ENCODE measurements around the gene NAALADL2. TPM values are rescaled to one million over a fixed set of nuclear protein-coding genes. Genes with fewer than 3 reads are reported as not detected.

The NAALADL2 gene
- total and polyA plus RNA-seq, 8 donors = 0.76 to 15.4 (median 7.9) TPM

- 44 to 51% methylated on average over 2 of the region's 2 CpGs for WGBS, 2 donors
- no peaks in the 10 kb centered on the region for H3K27me3 ChIP-seq
- no peak for TF ChIP-seq CTCF (IDR thresholded peaks at IDR 0.05)
- no peak overlapping the region for H3K4me3 ChIP-seq
- peaks cover 0 to 3% (median 0%) of the 10 kb centered on the region in 3 donors for H3K4me1 ChIP-seq
- no peak for FAIRE-seq
- ATAC-seq = no peak
- H3K27ac ChIP-seq = no peak overlapping the region
- no peaks in the 10 kb centered on the region for H3K36me3 ChIP-seq
- no peak for DNase-seq
- intact Hi-C loops (cut with DNase I) = no loop called here
- H3K9me3 ChIP-seq = no peaks in the 10 kb centered on the region
These were observed 625.5 kb downstream of the NAALADL2 start for GRCh38 chr3:175484666-175485065.

GRCh38 chr3:175485436-175485835, 626.3 kb downstream of the NAALADL2 start:
- no peak for TF ChIP-seq CTCF (IDR thresholded peaks at IDR 0.05)
- intact Hi-C loops (cut with DNase I) = no loop called here
- H3K27me3 ChIP-seq = no peaks in the 10 kb centered on the region

GRCh38 chr3:175486255-175486654, 627.1 kb downstream of the NAALADL2 start:
- ATAC-seq (no peak), FAIRE-seq (no peak), DNase-seq (no peak)
- intact Hi-C loops (cut with DNase I) = no loop called here
- Histone ChIP-seq H3K4me3 (no peak overlapping the region), H3K4me1 (peaks cover 0 to 3% (median 0%) of the 10 kb centered on the region in 3 donors), H3K27me3 (no peaks in the 10 kb centered on the region), H3K9me3 (no peaks in the 10 kb centered on the region), H3K27ac (no peak overlapping the region), H3K36me3 (no peaks in the 10 kb centered on the region)
- 57 to 81% methylated on average over 6 of the region's 6 CpGs for WGBS, 2 donors
- no peak for TF ChIP-seq CTCF (IDR thresholded peaks at IDR 0.05)

More at GRCh38 chr3:175485436-175485835, 626.3 kb downstream of the NAALADL2 start:
- 89 to 96% methylated on average over 1 of the region's 1 CpG for WGBS, 2 donors
- no peaks in the 10 kb centered on the region for H3K36me3 ChIP-seq
- ATAC-seq (no peak), FAIRE-seq (no peak), DNase-seq (no peak)
- H3K4me1 ChIP-seq = peaks cover 0 to 3% (median 0%) of the 10 kb centered on the region in 3 donors
- no peaks in the 10 kb centered on the region for H3K9me3 ChIP-seq
- H3K4me3 ChIP-seq = no peak overlapping the region
- no peak overlapping the region for H3K27ac ChIP-seq

- no peak for FAIRE-seq
- DNase-seq = no peak
- no peak for ATAC-seq
These were observed 630.3 kb downstream of the NAALADL2 start for GRCh38 chr3:175489406-175489805.

More at GRCh38 chr3:175489406-175489805, 630.3 kb downstream of the NAALADL2 start:
- Histone ChIP-seq H3K36me3 (no peaks in the 10 kb centered on the region), H3K9me3 (no peaks in the 10 kb centered on the region), H3K4me3 (no peak overlapping the region), H3K27me3 (no peaks in the 10 kb centered on the region), H3K27ac (no peak overlapping the region), H3K4me1 (peaks cover 0 to 1% (median 0%) of the 10 kb centered on the region in 3 donors)
- no peak for TF ChIP-seq CTCF (IDR thresholded peaks at IDR 0.05)
- 85 to 97% methylated on average over 1 of the region's 1 CpG for WGBS, 2 donors
- intact Hi-C loops (cut with DNase I) = no loop called here
